Hepatocyte (in vitro differentiated cells): ENCODE results near the gene AVEN. TPM values are rescaled to one million over a fixed set of nuclear protein-coding genes. Genes with fewer than 3 reads are reported as not detected.
A peak's percentile ranks its signal among the peaks of the same experiment; 100 is the strongest.

Experiments used
- DNase-seq: peaks from one replicate; pipeline ENCODE4 v3.0.0-alpha.2; 2016; ENCODE audit warnings: low spot score
- H2AFZ ChIP-seq: fragments of 200-600 bp; sonication (generic); 2 replicates; pipeline ENCODE4 v1.6.0; 2016; ENCODE audit warnings: antibody characterized with exemption, mild to moderate bottlenecking
- H3K27ac ChIP-seq: fragments of 200-600 bp; sonication (generic); 2 replicates; pipeline ENCODE4 v1.5.1; 2016; ENCODE audit warnings: mild to moderate bottlenecking
- H3K27me3 ChIP-seq: fragments of 200-600 bp; sonication (generic); 2 replicates; pipeline ENCODE4 v1.6.1; 2016
- H3K36me3 ChIP-seq: fragments of 200-600 bp; sonication (generic); replicated peaks from 2 replicates; pipeline ENCODE4 v1.5.1; 2016; ENCODE audit warnings: low read depth; ENCODE audit not compliant: insufficient read depth
- H3K4me1 ChIP-seq: fragments of 200-600 bp; sonication (generic); 2 replicates; pipeline ENCODE4 v1.5.1; 2016; ENCODE audit warnings: mild to moderate bottlenecking, moderate library complexity; ENCODE audit not compliant: insufficient read depth
- H3K4me2 ChIP-seq: fragments of 200-600 bp; sonication (generic); 2 replicates; pipeline ENCODE4 v1.6.0; 2016
- H3K4me3 ChIP-seq: fragments of 200-600 bp; sonication (generic); 2 replicates; pipeline ENCODE4 v1.5.1; 2016; ENCODE audit warnings: mild to moderate bottlenecking
- H3K79me2 ChIP-seq: fragments of 200-600 bp; sonication (generic); 2 replicates; pipeline ENCODE4 v1.6.0; 2017; ENCODE audit warnings: mild to moderate bottlenecking
- H3K9me2 ChIP-seq: fragments of 200-600 bp; sonication (generic); replicated peaks from 2 replicates; pipeline ENCODE4 v1.6.0; 2017; ENCODE audit warnings: mild to moderate bottlenecking; ENCODE audit not compliant: insufficient read depth
- H3K9me3 ChIP-seq: fragments of 200-600 bp; sonication (generic); 2 replicates; pipeline ENCODE4 v1.5.1; 2016; ENCODE audit warnings: low read depth, mild to moderate bottlenecking
- H4K20me1 ChIP-seq: fragments of 200-600 bp; sonication (generic); 2 replicates; pipeline ENCODE4 v1.6.0; 2016; ENCODE audit warnings: mild to moderate bottlenecking; ENCODE audit not compliant: insufficient read depth, poor library complexity, severe bottlenecking
- EZH2 ChIP-seq: fragments of 200-600 bp; sonication (generic); IDR thresholded peaks from 2 replicates; pipeline ENCODE4 v1.6.1; 2016; ENCODE audit warnings: antibody characterized with exemption, mild to moderate bottlenecking, borderline replicate concordance
- EZH2phosphoT487 ChIP-seq: fragments of 200-600 bp; sonication (generic); IDR thresholded peaks from one replicate; pipeline ENCODE4 v1.6.1; 2018; ENCODE audit warnings: antibody characterized with exemption, mild to moderate bottlenecking, low read depth, moderate library complexity; ENCODE audit not compliant: unreplicated experiment, severe bottlenecking
- WGBS: methylation state at CpG from one replicate; pipeline ENCODE4 v1.1.6; 2016; ENCODE audit warnings: low lambda C conversion rate; ENCODE audit errors: missing lambda C conversion rate; 5-methylcytosine and 5-hydroxymethylcytosine counted together
- polyA plus RNA-seq: library from polyadenylated mRNA; unstranded; fragments of >200 nt; fragmentation: Nextera tagmentation; extraction: Ambion mirVana; gene quantifications from 2 replicates; pipeline ENCODE4 v1.2.1, GENCODE V29; 2016
- total RNA-seq: library from RNA; depleted of rRNA; stranded (reverse); fragments of >200 nt; gene quantifications from 2 replicates; pipeline ENCODE4 v1.2.3, GENCODE V29; 2014
- TF ChIP-seq, protein P1 (sequence below): fragments of 200-600 bp; sonication (generic); IDR thresholded peaks from 2 replicates; pipeline ENCODE4 v1.5.1; 2016; ENCODE audit warnings: antibody characterized with exemption, mild to moderate bottlenecking; ENCODE audit not compliant: poor library complexity

The AVEN gene
- total and polyA plus RNA-seq, 2 experiments from 2014 or later = 14.8 to 16.4 TPM

DNA sequence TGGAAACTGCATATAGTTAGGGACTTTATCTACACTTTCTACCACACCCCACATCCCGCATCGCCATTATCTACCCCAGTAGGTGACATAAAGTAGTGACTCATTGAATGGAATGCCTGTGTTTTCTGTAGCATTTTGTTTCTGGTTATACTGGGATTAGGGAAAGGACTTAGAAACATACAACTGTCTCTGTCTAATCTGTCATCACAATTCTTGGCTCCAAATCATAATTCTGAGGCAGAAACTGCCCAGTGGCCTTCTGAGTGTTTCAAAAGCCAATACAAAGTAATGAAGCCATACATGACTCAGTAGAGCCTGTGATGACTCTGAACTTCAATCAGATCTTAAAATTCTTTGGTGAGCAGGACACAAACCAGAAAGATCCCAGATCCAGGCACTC, 186.4 kb downstream of the AVEN start:
- WGBS = 32% methylated on average over 2 of the region's 2 CpGs
- Histone ChIP-seq H3K4me2 (no peak overlapping the region), H2AFZ (no peak overlapping the region)

DNA sequence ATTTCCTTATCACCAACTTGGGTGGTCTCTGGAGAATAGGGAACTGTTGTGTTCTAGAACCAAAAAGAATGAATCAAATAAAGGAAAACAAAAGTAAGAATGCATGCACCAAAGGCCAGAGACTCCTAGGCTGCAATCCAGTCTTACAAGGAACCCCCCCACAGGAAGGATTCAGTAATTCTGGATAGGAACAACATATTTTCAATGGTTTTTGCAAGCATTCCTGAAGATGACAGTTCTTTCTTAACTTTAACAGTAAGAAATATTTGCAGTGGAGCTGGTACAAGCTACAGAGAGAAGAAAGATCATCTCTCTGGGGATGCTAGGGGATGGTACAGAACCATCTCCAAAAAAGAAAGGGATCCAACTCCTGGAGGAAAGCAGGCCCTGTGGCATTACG, 186.9 kb downstream of the AVEN start:
- Histone ChIP-seq H3K9me2 (no peaks in the 10 kb centered on the region), H3K4me1 (peaks cover 12% of the 10 kb centered on the region), H3K9me3 (no peaks in the 10 kb centered on the region), H3K79me2 (no peaks in the 10 kb centered on the region), H4K20me1 (no peaks in the 10 kb centered on the region), H3K4me2 (no peak overlapping the region), H3K4me3 (no peak overlapping the region), H2AFZ (no peak overlapping the region), H3K36me3 (no peaks in the 10 kb centered on the region), H3K27ac (peak overlapping the region; percentile 73), H3K27me3 (no peaks in the 10 kb centered on the region)
- TF ChIP-seq, protein P1, sequence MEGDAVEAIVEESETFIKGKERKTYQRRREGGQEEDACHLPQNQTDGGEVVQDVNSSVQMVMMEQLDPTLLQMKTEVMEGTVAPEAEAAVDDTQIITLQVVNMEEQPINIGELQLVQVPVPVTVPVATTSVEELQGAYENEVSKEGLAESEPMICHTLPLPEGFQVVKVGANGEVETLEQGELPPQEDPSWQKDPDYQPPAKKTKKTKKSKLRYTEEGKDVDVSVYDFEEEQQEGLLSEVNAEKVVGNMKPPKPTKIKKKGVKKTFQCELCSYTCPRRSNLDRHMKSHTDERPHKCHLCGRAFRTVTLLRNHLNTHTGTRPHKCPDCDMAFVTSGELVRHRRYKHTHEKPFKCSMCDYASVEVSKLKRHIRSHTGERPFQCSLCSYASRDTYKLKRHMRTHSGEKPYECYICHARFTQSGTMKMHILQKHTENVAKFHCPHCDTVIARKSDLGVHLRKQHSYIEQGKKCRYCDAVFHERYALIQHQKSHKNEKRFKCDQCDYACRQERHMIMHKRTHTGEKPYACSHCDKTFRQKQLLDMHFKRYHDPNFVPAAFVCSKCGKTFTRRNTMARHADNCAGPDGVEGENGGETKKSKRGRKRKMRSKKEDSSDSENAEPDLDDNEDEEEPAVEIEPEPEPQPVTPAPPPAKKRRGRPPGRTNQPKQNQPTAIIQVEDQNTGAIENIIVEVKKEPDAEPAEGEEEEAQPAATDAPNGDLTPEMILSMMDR = no peak
- no peak for TF ChIP-seq EZH2phosphoT487
- no peak for TF ChIP-seq EZH2
- WGBS = 38% methylated on average over 1 of the region's 1 CpG
- DNase-seq = no peak

More for the DNA sequence above, 186.4 kb downstream of the AVEN start:
- Histone ChIP-seq H3K27ac (peak overlapping the region; percentile 73), H3K27me3 (no peaks in the 10 kb centered on the region), H3K4me1 (peaks cover 12% of the 10 kb centered on the region), H3K4me3 (no peak overlapping the region), H3K9me2 (no peaks in the 10 kb centered on the region), H4K20me1 (no peaks in the 10 kb centered on the region), H3K9me3 (no peaks in the 10 kb centered on the region), H3K36me3 (no peaks in the 10 kb centered on the region), H3K79me2 (no peaks in the 10 kb centered on the region)
- TF ChIP-seq EZH2phosphoT487 (no peak), EZH2 (no peak)
- TF ChIP-seq, protein P1 = no peak
- DNase-seq = peak; percentile 44

DNA sequence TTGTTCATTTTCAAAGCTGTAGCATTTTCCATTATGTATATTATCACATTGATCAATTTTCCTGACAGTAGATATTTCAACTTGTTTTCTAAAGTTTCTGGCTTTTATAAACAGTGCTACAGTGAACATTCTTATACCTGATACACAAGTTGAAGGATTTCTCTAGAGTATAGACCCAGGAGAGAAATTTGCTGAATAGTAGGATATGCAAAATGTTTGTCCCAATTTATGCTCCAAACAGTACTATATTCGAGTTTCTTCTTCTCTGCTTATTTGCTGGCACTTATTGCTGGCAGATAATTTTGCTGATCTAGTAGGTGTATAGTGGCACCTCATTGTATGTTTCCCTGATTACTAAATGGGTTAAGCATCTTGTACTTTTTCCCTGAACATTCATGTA, 187.9 kb downstream of the AVEN start:
- no peaks in the 10 kb centered on the region for H3K9me3 ChIP-seq
- no peaks in the 10 kb centered on the region for H3K27me3 ChIP-seq
- H3K9me2 ChIP-seq = no peaks in the 10 kb centered on the region
- WGBS = 97% methylated on average over 1 of the region's 1 CpG
- peaks cover 12% of the 10 kb centered on the region for H3K4me1 ChIP-seq
- no peaks in the 10 kb centered on the region for H4K20me1 ChIP-seq
- H2AFZ ChIP-seq = no peak overlapping the region
- no peak overlapping the region for H3K27ac ChIP-seq
- DNase-seq = no peak
- no peak overlapping the region for H3K4me3 ChIP-seq
- H3K79me2 ChIP-seq = no peaks in the 10 kb centered on the region
- H3K36me3 ChIP-seq = no peaks in the 10 kb centered on the region
- H3K4me2 ChIP-seq = no peak overlapping the region
- TF ChIP-seq, protein P1 = no peak
- no peak for TF ChIP-seq EZH2phosphoT487
- no peak for TF ChIP-seq EZH2

DNA sequence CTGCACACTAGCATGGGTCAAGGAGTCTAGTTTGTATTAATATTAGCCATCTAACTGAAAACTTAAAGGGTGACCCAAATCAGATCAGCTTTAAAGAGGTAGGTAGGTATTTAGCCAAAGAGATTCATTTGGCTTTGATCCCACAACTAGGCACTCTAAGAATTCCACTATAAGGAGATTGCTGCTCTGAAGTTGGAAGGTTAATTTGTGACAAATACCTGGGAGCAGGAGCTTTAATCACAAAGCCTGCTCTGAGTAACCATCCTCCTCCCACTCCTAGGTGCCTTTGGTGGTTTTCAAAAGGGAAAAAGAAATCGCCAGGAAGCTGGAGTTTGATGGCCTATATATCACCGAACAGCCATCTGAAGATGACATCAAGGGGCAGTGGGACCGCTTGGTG, 191.0 kb downstream of the AVEN start:
- TF ChIP-seq EZH2phosphoT487 (no peak), EZH2 (no peak)
- TF ChIP-seq, protein P1 = no peak
- Histone ChIP-seq H3K4me3 (no peak overlapping the region), H3K4me1 (peaks cover 7% of the 10 kb centered on the region), H3K27ac (no peak overlapping the region), H4K20me1 (no peaks in the 10 kb centered on the region), H3K9me3 (no peaks in the 10 kb centered on the region), H3K27me3 (no peaks in the 10 kb centered on the region), H3K79me2 (no peaks in the 10 kb centered on the region), H2AFZ (no peak overlapping the region), H3K9me2 (no peaks in the 10 kb centered on the region), H3K4me2 (no peak overlapping the region), H3K36me3 (no peaks in the 10 kb centered on the region)
- WGBS = 88% methylated on average over 3 of the region's 3 CpGs
- DNase-seq = no peak
